Measurements from ENCODE around the gene MASP2. TPM values are rescaled to one million over a fixed set of nuclear protein-coding genes. Genes with fewer than 3 reads are reported as not detected.

The MASP2 gene
- total and polyA plus RNA-seq, 2 of the 8 experiments (the other 6 are each of a cell fraction or from before 2014, with no cell fraction given), result 0.54 to 1.2 TPM

DNA sequence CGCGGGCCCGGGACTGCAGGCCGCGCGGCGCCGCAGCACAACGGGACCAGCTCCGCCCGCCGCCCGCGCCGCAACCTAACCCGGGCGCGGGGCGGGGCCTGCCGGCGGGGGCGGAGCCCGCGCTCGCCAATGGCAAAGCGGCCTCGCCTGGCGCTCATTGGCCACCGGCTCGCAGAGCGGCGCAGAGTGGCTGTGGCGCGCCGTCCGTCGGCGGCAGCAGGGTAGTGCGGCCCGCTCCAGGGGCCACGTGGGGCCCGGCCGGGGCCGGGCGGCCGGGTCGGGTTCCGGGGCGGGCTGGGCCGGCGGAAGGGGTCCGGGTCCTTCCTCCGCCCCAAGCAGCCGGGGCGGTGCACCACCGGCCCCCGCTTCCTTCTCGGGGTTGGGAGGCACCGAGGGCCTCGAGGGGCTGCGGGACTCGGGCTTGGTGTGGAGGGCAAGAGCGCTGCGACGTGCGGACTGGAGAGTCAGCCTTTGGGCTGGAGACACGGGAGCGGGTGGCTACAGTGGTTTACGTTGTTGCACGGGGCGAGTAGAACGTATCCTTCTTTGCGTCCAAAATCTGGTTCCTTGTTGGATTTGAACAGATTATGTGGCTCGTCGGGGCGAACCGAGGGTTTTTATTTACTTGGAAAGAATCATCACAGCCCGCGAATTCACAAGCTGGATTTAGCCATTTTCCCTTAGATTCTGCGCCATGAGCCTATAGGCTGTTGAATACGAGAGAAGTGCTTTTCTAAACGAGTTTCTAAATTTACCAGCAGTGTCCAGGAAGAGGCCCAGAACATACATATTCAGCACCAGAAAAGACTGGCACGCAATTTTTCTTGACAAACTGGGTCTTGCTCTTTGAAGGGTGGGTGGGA is 13.2 kb upstream of the MASP2 start, which contains the start of gene SRM:
TSS of gene SRM (minus strand) at position 51 of the 863 bp plus-strand sequence. CDS start 75 bp downstream, outside the sequence.
- POLR2A ChIA-PET (ENCODE audit: partially characterized antibody), result interaction anchor here (1.0 to 6.5 kb wide), 13 partner anchors 8 to 203 kb away, joined by 3 to 44 read pairs (median 4); partner anchors contain the start of genes EXOSC10 and TARDBP
- no peak for FAIRE-seq
- TF ChIP-seq HDAC6 (IDR thresholded peaks at IDR 0.05; ENCODE audit: low read depth, low read length), result no peak
- TF ChIP-seq RNF2 (IDR thresholded peaks at IDR 0.05; ENCODE audit: borderline replicate concordance, low read depth, low read length, missing control alignments, poor library complexity, severe bottlenecking), result no peak
- no peak for TF ChIP-seq MAFK (IDR thresholded peaks at IDR 0.05; ENCODE audit: low read depth, low read length)
- TF ChIP-seq, protein P1, sequence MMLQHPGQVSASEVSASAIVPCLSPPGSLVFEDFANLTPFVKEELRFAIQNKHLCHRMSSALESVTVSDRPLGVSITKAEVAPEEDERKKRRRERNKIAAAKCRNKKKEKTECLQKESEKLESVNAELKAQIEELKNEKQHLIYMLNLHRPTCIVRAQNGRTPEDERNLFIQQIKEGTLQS (IDR thresholded peaks at IDR 0.05; ENCODE audit: insufficient read depth, low read depth, low read length), result no peak
- TF ChIP-seq CREB1 (IDR thresholded peaks at IDR 0.05), result no peak; the same call in 1 of the 2 replicates
- TF ChIP-seq KDM4A (IDR thresholded peaks at IDR 0.05; ENCODE audit: low read depth, low read length, severe bottlenecking), result peak; percentile 22
- no peak for TF ChIP-seq SRF (IDR thresholded peaks at IDR 0.05; ENCODE audit: low read depth, low read length)
- TF ChIP-seq SAP30 (IDR thresholded peaks at IDR 0.05; ENCODE audit: insufficient read depth, insufficient replicate concordance, low read length), result no peak
- TF ChIP-seq POU5F1 (IDR thresholded peaks at IDR 0.05; ENCODE audit: low read depth, low read length), result no peak
- no peak for TF ChIP-seq BCL11A (IDR thresholded peaks at IDR 0.05; ENCODE audit: low read depth in 2 of 2, low read length in 2 of 2)

More for the DNA sequence above, 13.2 kb upstream of the MASP2 start, which contains the start of gene SRM:
- Histone ChIP-seq H2AK5ac (ENCODE audit: low read depth, low read length) (no peak within 1 kb of the TSS), H3K27ac (ENCODE audit: low read depth, low read length) (peak within 1 kb of the TSS; percentile 83), H3K56ac (replicated peaks; ENCODE audit: insufficient read length, low read depth, low read length) (peak within 1 kb of the TSS; percentile 38), H3K27me3 (replicated peaks in 1 of 4; ENCODE audit: control insufficient read depth in 3 of 4, extremely low read depth in 1 of 4, insufficient read depth in 3 of 4, low read length in 3 of 4) (no peaks in the 10 kb centered on the region), H3K18ac (ENCODE audit: extremely low read depth, low read length) (peak within 1 kb of the TSS; percentile 90), H3K79me2 (ENCODE audit: control insufficient read depth in 1 of 2, insufficient read depth in 2 of 2, low read length in 2 of 2) (peaks cover 0 to 16% of the 10 kb centered on the region in 2 experiments; a peak in 2 of 4 replicates), H4K20me1 (replicated peaks in 1 of 2; ENCODE audit: control insufficient read depth in 1 of 2, insufficient read depth in 2 of 2, low read length in 2 of 2) (peaks cover 0 to 5% of the 10 kb centered on the region in 2 experiments), H3K4me3 (ENCODE audit: extremely low read depth in 1 of 4, insufficient read depth in 2 of 4, low read depth in 3 of 4, low read length in 4 of 4) (peak within 1 kb of the TSS; percentile 79 to 98 (median 86)), H3K36me3 (ENCODE audit: control insufficient read depth in 2 of 4, insufficient read depth in 4 of 4, low read length in 3 of 4) (peaks cover 8 to 28% (median 13%) of the 10 kb centered on the region in 4 experiments; a peak in 7 of 8 replicates), H3K9ac (replicated peaks in 1 of 4; ENCODE audit: extremely low read depth in 1 of 4, low read depth in 3 of 4, low read length in 3 of 4) (peak within 1 kb of the TSS; percentile 81 to 90 (median 88)), H4K5ac (ENCODE audit: insufficient read length, low read depth, low read length) (peak within 1 kb of the TSS; percentile 65), H3K23me2 (ENCODE audit: low read depth, low read length) (peaks cover 14% of the 10 kb centered on the region), H2BK20ac (ENCODE audit: low read length) (no peak within 1 kb of the TSS), H2BK5ac (ENCODE audit: low read depth, low read length) (peak within 1 kb of the TSS; percentile 82; the same call in 1 of the 2 replicates), H3K9me3 (ENCODE audit: insufficient read depth in 2 of 2, low read depth in 1 of 2, low read length in 1 of 2) (no peaks in the 10 kb centered on the region), H3K4ac (replicated peaks; ENCODE audit: insufficient read length, low read depth, low read length) (peak within 1 kb of the TSS; percentile 19), H3K14ac (ENCODE audit: insufficient read length) (no peak within 1 kb of the TSS), H3K4me1 (replicated peaks in 1 of 4; ENCODE audit: control insufficient read depth in 3 of 4, insufficient read depth in 4 of 4, low read length in 3 of 4) (peaks cover 0 to 12% (median 3%) of the 10 kb centered on the region in 4 experiments; a peak in 4 of 7 replicates), H2AFZ (ENCODE audit: low read length) (peak within 1 kb of the TSS; percentile 65), H4K8ac (ENCODE audit: extremely low read depth, insufficient read depth, low read length) (peak within 1 kb of the TSS; percentile 99), H3K23ac (ENCODE audit: insufficient read length) (no peak within 1 kb of the TSS), H2BK120ac (replicated peaks; ENCODE audit: low read depth, low read length) (no peak within 1 kb of the TSS), H3K79me1 (ENCODE audit: low read depth, low read length) (peaks cover 9% of the 10 kb centered on the region), H4K91ac (replicated peaks; ENCODE audit: insufficient read length, low read length) (peak within 1 kb of the TSS; percentile 58), H2BK15ac (ENCODE audit: low read length) (no peak within 1 kb of the TSS), H3K4me2 (ENCODE audit: insufficient read depth in 1 of 2, low read depth in 2 of 2, low read length in 2 of 2) (peak within 1 kb of the TSS; percentile 94 to 97), H2BK12ac (ENCODE audit: low read depth, low read length) (no peak within 1 kb of the TSS)
- peak in 1 of 2 experiments; percentile 90 for DNase-seq (ENCODE audit: low read depth in 1 of 2, low spot score in 2 of 2)
- WGBS, 2 experiments (ENCODE audit: extremely low coverage in 1 of 2, insufficient coverage in 1 of 2, insufficient read length in 1 of 2, insufficient replicate concordance in 2 of 2, low coverage in 1 of 2, low lambda C conversion rate in 2 of 2, missing lambda C conversion rate in 1 of 2), result 2% methylated on average over 31 of the region's 83 CpGs; no CpG with 5 or more reads in 1 of the 2 experiments
- CTCF ChIA-PET (ENCODE audit: partially characterized antibody), result interaction anchor here (0.6 to 8.6 kb wide), 12 partner anchors 8 to 1451 kb away, joined by 3 to 115 read pairs (median 4); no protein-coding TSS in a partner anchor
